Esophagus muscularis mucosa (tissue), 4 donors: ENCODE results near the gene SATB1.

Experiments
- EP300 ChIP-seq: sonication (generic); formaldehyde crosslinking; IDR thresholded peaks from one replicate; pipeline ENCODE4 v1.6.1; 2017; ENCODE audit warnings: antibody characterized with exemption
- POLR2A ChIP-seq: fragments of 450-650 bp; IDR thresholded peaks from one replicate; pipeline ENCODE4 v1.6.1; 2017; ENCODE audit warnings: antibody characterized with exemption, moderate library complexity, mild to moderate bottlenecking, low read depth
- TF ChIP-seq, protein P1 (sequence below), 3 experiments: fragments of 200-600 bp in 2 of 3; fragments of 450-650 bp in 1 of 3; sonication (generic) in 2 of 3; IDR thresholded peaks; one replicate each; pipeline ENCODE4 v1.5.1; 2017 to 2019; ENCODE audit warnings: antibody characterized with exemption in 3 of 3, mild to moderate bottlenecking in 2 of 3, moderate library complexity in 1 of 3

DNA sequence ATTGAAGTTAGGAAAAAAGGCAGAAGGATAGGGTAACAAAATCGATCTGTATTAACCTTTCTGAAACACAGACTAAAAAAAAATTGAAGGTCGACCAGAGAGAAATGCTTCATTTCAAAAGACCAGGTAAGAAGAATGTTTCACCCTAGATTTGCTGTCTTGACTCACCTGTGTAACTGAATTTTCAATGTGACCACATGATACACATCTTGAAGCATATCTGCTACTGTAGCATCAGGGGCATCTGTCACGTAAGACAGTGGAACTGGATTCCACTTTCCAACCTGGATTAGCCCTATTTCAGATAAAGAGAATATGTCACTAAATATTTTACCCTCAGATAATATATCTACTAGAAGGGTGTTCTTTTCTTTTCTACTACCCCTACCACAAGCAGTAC lies 9.3 kb downstream of the SATB1 start:
- TF ChIP-seq EP300 (no peak), POLR2A (no peak)
- TF ChIP-seq, protein P1, sequence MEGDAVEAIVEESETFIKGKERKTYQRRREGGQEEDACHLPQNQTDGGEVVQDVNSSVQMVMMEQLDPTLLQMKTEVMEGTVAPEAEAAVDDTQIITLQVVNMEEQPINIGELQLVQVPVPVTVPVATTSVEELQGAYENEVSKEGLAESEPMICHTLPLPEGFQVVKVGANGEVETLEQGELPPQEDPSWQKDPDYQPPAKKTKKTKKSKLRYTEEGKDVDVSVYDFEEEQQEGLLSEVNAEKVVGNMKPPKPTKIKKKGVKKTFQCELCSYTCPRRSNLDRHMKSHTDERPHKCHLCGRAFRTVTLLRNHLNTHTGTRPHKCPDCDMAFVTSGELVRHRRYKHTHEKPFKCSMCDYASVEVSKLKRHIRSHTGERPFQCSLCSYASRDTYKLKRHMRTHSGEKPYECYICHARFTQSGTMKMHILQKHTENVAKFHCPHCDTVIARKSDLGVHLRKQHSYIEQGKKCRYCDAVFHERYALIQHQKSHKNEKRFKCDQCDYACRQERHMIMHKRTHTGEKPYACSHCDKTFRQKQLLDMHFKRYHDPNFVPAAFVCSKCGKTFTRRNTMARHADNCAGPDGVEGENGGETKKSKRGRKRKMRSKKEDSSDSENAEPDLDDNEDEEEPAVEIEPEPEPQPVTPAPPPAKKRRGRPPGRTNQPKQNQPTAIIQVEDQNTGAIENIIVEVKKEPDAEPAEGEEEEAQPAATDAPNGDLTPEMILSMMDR (IDR thresholded peaks at IDR 0.05) = no peak
